Retinal pigment epithelial cell (primary cell): ENCODE results near the gene GH1.

ENCODE experiments used
- DNase-seq: peaks from one replicate; pipeline ENCODE4 v3.0.0-alpha.2; 2010; ENCODE audit warnings: low read depth
- H3K4me3 ChIP-seq: 2 replicates; pipeline ENCODE4 v1.5.1; 2011; ENCODE audit warnings: mild to moderate bottlenecking, low read length, control low read depth, moderate library complexity
- TF ChIP-seq, protein P1 (sequence below): conservative IDR thresholded peaks from 2 replicates; pipeline ENCODE4 v1.5.1; 2011; ENCODE audit warnings: low read depth, low read length, control low read depth, inconsistent platforms

Gene GH1

DNA sequence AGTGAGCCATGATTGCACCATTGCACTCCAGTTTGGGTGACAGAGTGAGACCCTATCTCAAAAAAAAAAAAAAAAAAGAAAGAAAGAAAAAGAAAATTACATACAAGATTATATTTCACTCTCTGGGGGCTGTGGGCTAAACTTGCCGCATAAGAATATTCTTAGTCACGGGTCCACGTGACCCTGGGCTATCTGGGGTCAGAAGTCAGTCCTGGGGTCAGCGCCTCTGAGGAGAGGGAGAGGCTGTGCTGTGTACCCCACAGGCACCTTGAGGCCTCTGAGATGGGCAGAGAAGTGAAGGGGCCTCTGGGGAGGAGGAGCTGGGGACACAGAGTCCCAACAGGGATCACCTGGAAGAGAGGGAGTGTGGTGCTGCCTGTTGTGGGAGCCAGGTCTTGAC is 19.3 kb upstream of the GH1 start:
- TF ChIP-seq, protein P1, sequence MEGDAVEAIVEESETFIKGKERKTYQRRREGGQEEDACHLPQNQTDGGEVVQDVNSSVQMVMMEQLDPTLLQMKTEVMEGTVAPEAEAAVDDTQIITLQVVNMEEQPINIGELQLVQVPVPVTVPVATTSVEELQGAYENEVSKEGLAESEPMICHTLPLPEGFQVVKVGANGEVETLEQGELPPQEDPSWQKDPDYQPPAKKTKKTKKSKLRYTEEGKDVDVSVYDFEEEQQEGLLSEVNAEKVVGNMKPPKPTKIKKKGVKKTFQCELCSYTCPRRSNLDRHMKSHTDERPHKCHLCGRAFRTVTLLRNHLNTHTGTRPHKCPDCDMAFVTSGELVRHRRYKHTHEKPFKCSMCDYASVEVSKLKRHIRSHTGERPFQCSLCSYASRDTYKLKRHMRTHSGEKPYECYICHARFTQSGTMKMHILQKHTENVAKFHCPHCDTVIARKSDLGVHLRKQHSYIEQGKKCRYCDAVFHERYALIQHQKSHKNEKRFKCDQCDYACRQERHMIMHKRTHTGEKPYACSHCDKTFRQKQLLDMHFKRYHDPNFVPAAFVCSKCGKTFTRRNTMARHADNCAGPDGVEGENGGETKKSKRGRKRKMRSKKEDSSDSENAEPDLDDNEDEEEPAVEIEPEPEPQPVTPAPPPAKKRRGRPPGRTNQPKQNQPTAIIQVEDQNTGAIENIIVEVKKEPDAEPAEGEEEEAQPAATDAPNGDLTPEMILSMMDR, result no peak
- no peak for DNase-seq
- no peak overlapping the region for H3K4me3 ChIP-seq

DNA sequence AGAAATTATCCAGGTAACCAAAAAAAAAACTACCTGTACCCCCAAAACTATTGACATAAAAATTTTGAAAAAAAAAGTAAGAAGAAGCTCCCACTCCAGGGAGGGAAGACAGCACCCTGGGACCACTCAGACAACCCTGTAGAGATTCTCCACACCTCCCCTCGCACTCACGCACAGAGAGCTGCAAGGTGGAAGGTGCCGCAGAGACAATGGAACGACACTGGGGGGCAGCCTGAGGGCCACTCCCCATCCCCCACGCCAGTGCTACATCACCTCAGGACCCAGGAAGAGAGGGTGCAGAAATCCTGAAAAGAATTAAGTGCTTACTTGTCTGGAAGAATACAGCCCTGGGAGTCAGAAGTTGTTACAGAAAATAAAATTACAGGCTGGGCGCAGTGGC is 18.7 kb upstream of the GH1 start:
- no peak for DNase-seq
- TF ChIP-seq, protein P1, result no peak
- H3K4me3 ChIP-seq, result no peak overlapping the region

DNA sequence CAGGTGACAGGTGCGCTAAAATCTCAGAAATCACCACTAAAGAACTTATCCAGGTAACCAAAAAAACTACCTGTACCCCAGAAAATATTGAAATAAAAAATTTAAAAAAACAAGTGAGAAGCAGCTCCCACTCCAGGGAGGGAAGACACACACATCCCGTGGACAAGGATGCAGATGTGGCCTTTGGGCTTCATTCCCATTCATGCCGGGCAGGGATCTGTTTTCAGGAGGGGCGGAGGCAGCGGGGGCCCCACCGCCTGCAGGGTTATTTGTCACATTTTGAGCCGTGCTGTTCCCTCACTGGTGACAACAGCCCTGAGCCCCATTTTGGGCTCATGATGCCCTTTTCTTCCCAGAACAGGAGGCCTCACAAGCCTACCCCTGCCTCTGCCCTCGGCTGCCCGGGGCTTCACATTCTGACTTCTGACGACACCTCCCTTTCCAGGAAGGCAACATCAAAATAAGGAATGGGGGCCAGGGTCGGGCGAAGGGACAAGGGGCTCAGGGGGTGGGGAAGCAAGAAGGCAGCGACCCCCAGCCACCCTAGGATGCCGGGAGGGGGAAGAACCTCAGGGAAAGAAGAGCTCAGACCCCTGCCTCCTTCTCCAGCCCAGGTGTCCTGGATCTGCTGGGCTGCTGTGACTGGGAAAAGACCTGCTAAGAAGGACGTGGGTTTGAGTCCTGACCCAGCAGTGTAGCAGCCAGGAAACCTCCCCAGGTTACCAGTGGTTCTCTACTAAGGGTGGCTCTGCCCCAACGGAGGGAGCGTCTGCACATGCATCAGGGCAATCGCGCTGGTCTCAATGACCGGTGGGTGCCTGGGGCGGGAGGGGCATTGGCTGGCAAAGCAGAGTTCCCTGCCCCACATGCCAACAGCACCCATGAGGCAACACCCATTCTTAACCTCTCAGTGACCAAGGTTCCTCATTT is 15.8 kb upstream of the GH1 start:
- no peak overlapping the region for H3K4me3 ChIP-seq
- no peak for DNase-seq
- TF ChIP-seq, protein P1, result no peak

DNA sequence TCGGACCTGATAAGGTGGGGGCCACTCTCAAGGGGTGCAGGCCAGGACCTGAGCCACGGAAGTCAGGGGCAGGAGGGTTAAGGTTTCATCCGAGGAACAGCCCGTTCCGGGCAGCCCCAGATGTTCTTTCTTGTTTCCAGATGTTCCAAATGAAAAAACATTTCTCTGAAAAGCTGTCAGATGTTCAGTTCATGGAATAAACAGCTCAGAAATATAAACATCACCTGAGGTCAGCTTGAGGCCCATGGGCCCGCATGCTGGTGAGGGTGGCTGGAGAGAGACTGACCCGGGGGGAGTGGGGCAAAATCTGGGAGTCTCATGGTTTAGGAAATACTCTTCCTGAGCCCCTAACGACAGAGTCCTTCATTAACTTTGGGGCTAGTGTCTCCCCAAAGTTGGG is 15.0 kb upstream of the GH1 start:
- DNase-seq, result no peak
- no peak overlapping the region for H3K4me3 ChIP-seq
- TF ChIP-seq, protein P1, result no peak

DNA sequence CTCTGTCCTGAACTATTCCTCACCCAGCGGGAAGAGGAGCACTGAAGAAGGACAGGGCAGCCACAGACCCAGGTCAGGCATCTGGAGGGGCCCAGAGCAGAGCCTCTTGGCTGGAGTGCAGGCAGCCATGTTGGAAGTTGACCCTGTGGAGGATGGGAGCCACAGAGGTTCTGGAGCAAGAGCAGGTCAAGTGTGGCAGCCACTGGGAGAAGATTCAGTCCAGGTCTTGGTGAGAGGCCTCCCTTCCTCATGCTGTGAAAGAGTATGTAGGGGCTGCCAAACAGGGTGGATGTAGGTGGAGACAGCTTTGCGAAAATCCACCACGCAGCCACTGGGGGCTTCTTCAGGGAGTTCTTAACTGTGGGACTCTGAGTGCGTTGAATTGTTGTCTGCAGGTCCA is 14.1 kb upstream of the GH1 start:
- TF ChIP-seq, protein P1, result no peak

DNA sequence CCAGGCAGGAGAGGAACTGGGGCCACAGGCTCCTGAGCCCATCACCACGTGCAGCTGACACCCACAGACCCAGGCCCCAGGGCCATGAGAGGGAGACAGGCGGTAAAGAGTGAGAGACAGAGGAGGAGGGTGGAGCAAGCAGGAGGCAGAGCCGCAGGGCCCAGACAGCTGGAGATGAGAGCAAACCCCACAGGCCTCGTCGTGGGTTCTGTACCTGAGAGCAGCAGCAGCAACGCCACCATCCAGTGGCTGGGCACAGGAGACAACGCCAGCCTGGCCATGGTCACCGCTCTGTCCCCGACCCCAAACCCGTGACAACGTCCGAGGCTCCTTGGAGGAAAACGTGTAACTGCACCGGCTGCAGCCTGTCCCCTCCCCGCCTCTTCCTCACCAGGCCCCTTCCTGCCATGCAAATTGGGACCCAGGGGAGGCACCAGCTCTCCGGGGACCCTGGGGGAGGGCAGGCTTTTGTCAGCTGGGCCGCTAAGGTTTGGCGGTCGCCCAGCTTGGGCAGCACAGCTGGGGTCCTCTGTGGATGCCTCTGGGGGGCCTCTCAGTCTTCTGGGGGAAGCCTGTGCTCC is 13.4 kb upstream of the GH1 start, which contains the start of gene CD79B:
CD79B (minus strand) TSS at position 351 of the 581 bp plus-strand sequence; CDS start at position 281, 70 bp downstream.
- TF ChIP-seq, protein P1, result no peak
- no peak within 1 kb of the TSS for H3K4me3 ChIP-seq
- DNase-seq, result no peak

More for the DNA sequence above, 14.1 kb upstream of the GH1 start:
- no peak overlapping the region for H3K4me3 ChIP-seq
- no peak for DNase-seq
